Progenitor cell of endocrine pancreas (in vitro differentiated cells): ENCODE measurements around the gene CLDN15. TPM values are rescaled to one million over a fixed set of nuclear protein-coding genes. Genes with fewer than 3 reads are reported as not detected.
A peak's percentile ranks its signal among the peaks of the same experiment; 100 is the strongest.
"Not testable (repeated sequence)": the region's sequence is repeated elsewhere in the genome, so short reads cannot be mapped to it uniquely, and the experiment has no call there.

Source experiments
- DNase-seq: peaks from one replicate; pipeline ENCODE4 v3.0.0; 2021; ENCODE audit warnings: low spot score; ENCODE audit not compliant: unreplicated experiment
- H3K27ac Mint-ChIP-seq: 2 replicates; pipeline ENCODE4 v1.8.0; 2021; ENCODE audit warnings: mild to moderate bottlenecking, moderate library complexity, mixed read lengths
- H3K27me3 Mint-ChIP-seq: 2 replicates; pipeline ENCODE4 v1.8.0; 2021; ENCODE audit warnings: mixed read lengths
- H3K36me3 Mint-ChIP-seq: 2 replicates; pipeline ENCODE4 v1.8.0; 2022; ENCODE audit warnings: mixed read lengths; ENCODE audit not compliant: insufficient read depth
- H3K4me1 Mint-ChIP-seq: 2 replicates; pipeline ENCODE4 v1.8.0; 2021; ENCODE audit warnings: low read depth, mixed read lengths
- H3K4me3 Mint-ChIP-seq: 2 replicates; pipeline ENCODE4 v1.8.0; 2021; ENCODE audit warnings: low read depth, mild to moderate bottlenecking, moderate library complexity, mixed read lengths
- H3K9me3 Mint-ChIP-seq: 2 replicates; pipeline ENCODE4 v1.8.0; 2021; ENCODE audit warnings: low read depth, mixed read lengths
- CTCF ChIP-seq: fragments of 200-600 bp; sonication (generic); IDR thresholded peaks from one replicate; pipeline ENCODE4 v1.5.0; 2021; ENCODE audit warnings: antibody characterized with exemption, mild to moderate bottlenecking; ENCODE audit not compliant: unreplicated experiment
- total RNA-seq: library from RNA; stranded (reverse); gene quantifications from 2 replicates; pipeline ENCODE4 v1.2.1, GENCODE V29; 2021

The CLDN15 gene
- total RNA-seq, 1 donor from 2014 or later = 22.8 TPM

GRCh38 chr7:101258243-101258731, 20.7 kb upstream of the CLDN15 start:
- no peak for DNase-seq
- Mint-ChIP-seq H3K9me3 (no peaks in the 10 kb centered on the region), H3K27ac (no peak overlapping the region), H3K36me3 (no peaks in the 10 kb centered on the region), H3K4me3 (no peak overlapping the region), H3K4me1 (no peaks in the 10 kb centered on the region), H3K27me3 (no peaks in the 10 kb centered on the region)
- TF ChIP-seq CTCF = no peak

DNA sequence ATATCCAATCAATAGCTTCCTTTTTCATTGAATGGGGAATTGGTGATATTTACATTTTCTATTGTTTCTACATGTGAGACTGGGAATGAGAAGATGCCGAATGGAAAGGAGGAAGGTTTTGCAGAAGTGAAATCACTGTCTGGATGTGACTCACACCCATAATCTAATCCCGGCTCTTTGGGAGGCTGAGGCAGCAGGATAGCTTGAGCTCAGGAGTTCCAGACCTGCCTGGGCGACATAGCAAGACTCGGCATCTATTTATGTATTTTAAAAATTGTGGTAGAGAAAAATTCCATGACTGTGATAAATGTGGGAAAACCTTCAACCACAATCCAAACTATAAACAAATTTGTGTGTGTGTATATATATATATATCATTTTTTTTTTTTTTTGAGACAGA, 18.2 kb upstream of the CLDN15 start:
- no peak overlapping the region for H3K27ac Mint-ChIP-seq
- H3K27me3 Mint-ChIP-seq = no peaks in the 10 kb centered on the region
- TF ChIP-seq CTCF = no peak
- no peak for DNase-seq
- no peaks in the 10 kb centered on the region for H3K9me3 Mint-ChIP-seq
- H3K36me3 Mint-ChIP-seq = no peaks in the 10 kb centered on the region
- no peak overlapping the region for H3K4me3 Mint-ChIP-seq
- H3K4me1 Mint-ChIP-seq = peaks cover 8% of the 10 kb centered on the region

- H3K4me1 Mint-ChIP-seq, DNase-seq, H3K27me3 Mint-ChIP-seq, H3K36me3 Mint-ChIP-seq, H3K9me3 Mint-ChIP-seq, H3K27ac Mint-ChIP-seq: not testable (repeated sequence)
- peak overlapping the region; percentile 92 for H3K4me3 Mint-ChIP-seq
Measured at GRCh38 chr7:101253199-101253598, 15.6 kb upstream of the CLDN15 start.

GRCh38 chr7:101251871-101252659, 14.5 kb upstream of the CLDN15 start:
- DNase-seq = peak; percentile 94
- no peaks in the 10 kb centered on the region for H3K9me3 Mint-ChIP-seq
- no peaks in the 10 kb centered on the region for H3K27me3 Mint-ChIP-seq
- H3K4me1 Mint-ChIP-seq = peaks cover 8% of the 10 kb centered on the region
- peak overlapping the region; percentile 97 for H3K27ac Mint-ChIP-seq
- H3K36me3 Mint-ChIP-seq = peaks cover 4% of the 10 kb centered on the region
- peak overlapping the region; percentile 92 for H3K4me3 Mint-ChIP-seq
- TF ChIP-seq CTCF = no peak

GRCh38 chr7:101250324-101250723, 12.7 kb upstream of the CLDN15 start:
- H3K27me3 Mint-ChIP-seq = no peaks in the 10 kb centered on the region
- H3K27ac Mint-ChIP-seq = no peak overlapping the region
- H3K4me3 Mint-ChIP-seq = peak overlapping the region; percentile 92
- no peaks in the 10 kb centered on the region for H3K9me3 Mint-ChIP-seq
- no peak for DNase-seq
- H3K4me1 Mint-ChIP-seq = peaks cover 8% of the 10 kb centered on the region
- H3K36me3 Mint-ChIP-seq = peaks cover 4% of the 10 kb centered on the region
- no peak for TF ChIP-seq CTCF

DNA sequence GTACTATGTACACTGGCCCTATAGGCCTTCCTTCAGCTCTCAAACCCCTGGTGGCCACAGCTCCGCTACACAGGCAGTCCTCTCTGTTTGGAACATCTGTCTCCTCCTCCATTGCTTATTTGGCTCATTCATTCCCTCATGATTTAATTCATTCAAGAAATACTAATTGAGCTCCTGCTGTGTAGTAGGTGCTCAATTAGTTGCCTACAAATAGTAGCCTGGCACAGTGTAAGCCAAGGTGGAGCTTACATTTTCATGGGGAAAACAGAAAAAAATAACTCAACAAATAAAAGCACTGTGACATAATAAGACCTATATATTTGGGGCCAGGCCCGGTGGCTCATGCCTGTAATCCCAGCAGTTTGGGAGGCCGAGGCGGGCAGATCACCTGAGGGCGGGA, 10.7 kb upstream of the CLDN15 start:
- peak; percentile 11 for TF ChIP-seq CTCF
- H3K27ac Mint-ChIP-seq = peak overlapping the region; percentile 62
- DNase-seq = no peak
- no peaks in the 10 kb centered on the region for H3K27me3 Mint-ChIP-seq
- H3K36me3 Mint-ChIP-seq = peaks cover 5% of the 10 kb centered on the region
- H3K4me3 Mint-ChIP-seq = peak overlapping the region; percentile 35
- H3K4me1 Mint-ChIP-seq = peaks cover 15% of the 10 kb centered on the region
- no peaks in the 10 kb centered on the region for H3K9me3 Mint-ChIP-seq
